ENCODE measurements around the gene MCF2L.

Gene MCF2L

DNA sequence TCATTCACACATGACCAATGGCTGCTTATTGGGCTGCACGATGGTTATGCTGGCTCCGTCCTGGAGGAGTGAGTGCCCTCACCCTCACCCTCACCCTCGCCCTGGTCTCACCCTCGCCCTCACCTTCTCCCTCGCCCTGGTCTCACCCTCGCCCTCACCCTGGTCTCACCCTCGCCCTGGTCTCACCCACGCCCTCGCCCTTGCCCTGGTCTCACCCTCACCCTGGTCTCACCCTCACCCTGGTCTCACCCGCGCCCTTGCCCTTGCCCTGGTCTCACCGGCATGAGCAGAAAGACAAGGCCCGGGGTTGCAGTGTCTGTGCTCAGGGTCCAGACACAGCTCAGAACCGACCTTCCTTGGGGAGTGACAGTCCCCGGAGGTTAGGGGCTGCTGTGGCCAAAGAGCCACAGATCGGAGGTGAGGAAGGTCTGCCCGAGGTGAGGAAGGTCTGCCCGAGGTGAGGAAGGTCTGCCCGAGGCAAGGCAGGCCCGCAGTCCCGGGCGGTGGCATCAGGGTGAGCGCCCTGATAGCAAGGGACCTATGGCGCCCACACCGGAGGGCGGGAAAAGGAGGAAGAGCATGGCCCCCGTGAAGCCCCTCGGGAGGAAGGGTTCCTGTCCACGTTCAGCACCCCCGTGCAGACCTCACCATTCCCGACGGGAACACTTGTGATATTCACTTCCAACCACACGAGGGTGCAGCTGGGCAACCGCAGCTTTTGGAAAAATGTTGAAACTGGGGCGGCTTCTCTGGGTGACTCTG is 65.6 kb downstream of the MCF2L start:
- DNase-seq (ENCODE audit: low read depth, low spot score): peak; percentile 47
- no peak overlapping the region for H3K4me3 ChIP-seq (ENCODE audit: low read depth, low read length)
- in situ Hi-C loops (cut with HindIII; ENCODE audit: low sequenced_read_pairs): no loop called here
- TF ChIP-seq, protein P1, sequence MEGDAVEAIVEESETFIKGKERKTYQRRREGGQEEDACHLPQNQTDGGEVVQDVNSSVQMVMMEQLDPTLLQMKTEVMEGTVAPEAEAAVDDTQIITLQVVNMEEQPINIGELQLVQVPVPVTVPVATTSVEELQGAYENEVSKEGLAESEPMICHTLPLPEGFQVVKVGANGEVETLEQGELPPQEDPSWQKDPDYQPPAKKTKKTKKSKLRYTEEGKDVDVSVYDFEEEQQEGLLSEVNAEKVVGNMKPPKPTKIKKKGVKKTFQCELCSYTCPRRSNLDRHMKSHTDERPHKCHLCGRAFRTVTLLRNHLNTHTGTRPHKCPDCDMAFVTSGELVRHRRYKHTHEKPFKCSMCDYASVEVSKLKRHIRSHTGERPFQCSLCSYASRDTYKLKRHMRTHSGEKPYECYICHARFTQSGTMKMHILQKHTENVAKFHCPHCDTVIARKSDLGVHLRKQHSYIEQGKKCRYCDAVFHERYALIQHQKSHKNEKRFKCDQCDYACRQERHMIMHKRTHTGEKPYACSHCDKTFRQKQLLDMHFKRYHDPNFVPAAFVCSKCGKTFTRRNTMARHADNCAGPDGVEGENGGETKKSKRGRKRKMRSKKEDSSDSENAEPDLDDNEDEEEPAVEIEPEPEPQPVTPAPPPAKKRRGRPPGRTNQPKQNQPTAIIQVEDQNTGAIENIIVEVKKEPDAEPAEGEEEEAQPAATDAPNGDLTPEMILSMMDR (IDR thresholded peaks at IDR 0.05; ENCODE audit: low read depth, low read length): peak; percentile 66

DNA sequence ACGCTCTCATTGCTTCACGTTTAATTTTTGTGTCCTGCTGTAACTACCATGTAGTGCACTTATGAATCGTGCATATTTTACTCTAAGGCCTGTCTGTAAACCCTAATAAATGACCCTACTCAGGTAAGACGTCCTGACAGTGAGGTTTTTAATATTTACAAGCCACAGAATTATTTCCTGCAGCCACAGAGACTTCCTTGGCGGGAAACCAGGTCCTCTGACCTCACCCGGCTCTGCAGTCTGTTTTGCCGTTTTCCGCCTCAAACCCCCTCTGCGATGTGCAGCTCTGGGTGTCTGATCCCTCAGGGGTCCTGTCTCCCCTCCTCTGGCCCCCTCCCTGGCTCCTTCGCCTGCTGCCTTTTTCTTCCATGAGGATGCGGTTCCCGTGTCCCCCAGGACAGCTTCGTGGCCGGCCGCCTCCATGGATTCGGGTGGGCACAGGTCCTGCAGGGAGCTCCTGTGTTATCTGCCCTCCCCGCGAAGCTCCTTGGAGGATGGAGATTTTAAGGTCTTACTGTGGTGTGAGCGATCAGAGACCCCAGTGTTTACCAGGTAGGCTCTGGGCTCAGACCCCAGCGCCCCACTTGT is 66.3 kb downstream of the MCF2L start:
- TF ChIP-seq, protein P1 (IDR thresholded peaks at IDR 0.05; ENCODE audit: low read depth, low read length): no peak
- in situ Hi-C loops (cut with HindIII; ENCODE audit: low sequenced_read_pairs): no loop called here
- no peak overlapping the region for H3K4me3 ChIP-seq (ENCODE audit: low read depth, low read length)
- DNase-seq (ENCODE audit: low read depth, low spot score): no peak

DNA sequence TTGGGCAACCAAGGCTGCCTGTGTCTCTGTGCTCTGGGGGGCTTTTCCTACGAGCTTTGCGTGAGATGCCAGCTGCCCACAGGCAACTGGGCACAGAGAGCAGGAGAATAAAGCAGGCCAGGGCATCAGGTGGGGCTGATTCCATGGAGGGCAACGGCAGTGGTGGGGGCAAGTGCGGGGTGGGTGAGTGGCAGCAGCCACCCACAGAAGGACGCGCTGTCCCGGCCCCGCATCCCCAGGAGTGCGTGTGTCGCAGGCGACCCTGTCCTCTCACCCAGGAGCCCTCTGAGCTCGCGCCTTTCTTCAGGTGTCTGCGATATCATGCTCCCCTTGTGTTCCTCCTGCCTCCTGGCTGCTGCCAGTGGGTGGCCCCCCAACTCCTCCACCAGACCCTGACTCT is 67.4 kb downstream of the MCF2L start:
- in situ Hi-C loops (cut with HindIII; ENCODE audit: low sequenced_read_pairs): no loop called here
- no peak for DNase-seq (ENCODE audit: low read depth, low spot score)
- TF ChIP-seq, protein P1 (IDR thresholded peaks at IDR 0.05; ENCODE audit: low read depth, low read length): no peak
- no peak overlapping the region for H3K4me3 ChIP-seq (ENCODE audit: low read depth, low read length)

DNA sequence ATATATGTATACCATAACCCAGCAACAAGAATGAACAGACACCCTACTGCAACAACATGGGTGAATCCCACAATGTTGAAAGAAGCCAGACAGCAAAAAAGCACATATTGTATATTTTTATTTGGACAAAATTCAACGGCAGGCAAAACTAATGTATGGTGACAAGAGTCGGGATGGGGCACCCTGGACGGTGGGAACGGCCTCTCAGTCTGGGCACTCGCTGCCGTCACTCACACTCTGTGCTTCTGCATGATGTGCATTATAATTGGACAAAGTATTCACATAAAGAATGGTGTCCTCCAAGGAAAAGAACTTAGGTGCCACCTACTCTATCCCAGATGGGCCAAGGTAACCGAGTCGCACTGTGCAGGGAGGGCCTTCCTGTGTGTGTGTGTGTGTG is 71.0 kb downstream of the MCF2L start:
- TF ChIP-seq, protein P1 (IDR thresholded peaks at IDR 0.05; ENCODE audit: low read depth, low read length): no peak
- DNase-seq (ENCODE audit: low read depth, low spot score): no peak
- in situ Hi-C loops (cut with HindIII; ENCODE audit: low sequenced_read_pairs): no loop called here
- no peak overlapping the region for H3K4me3 ChIP-seq (ENCODE audit: low read depth, low read length)

DNA sequence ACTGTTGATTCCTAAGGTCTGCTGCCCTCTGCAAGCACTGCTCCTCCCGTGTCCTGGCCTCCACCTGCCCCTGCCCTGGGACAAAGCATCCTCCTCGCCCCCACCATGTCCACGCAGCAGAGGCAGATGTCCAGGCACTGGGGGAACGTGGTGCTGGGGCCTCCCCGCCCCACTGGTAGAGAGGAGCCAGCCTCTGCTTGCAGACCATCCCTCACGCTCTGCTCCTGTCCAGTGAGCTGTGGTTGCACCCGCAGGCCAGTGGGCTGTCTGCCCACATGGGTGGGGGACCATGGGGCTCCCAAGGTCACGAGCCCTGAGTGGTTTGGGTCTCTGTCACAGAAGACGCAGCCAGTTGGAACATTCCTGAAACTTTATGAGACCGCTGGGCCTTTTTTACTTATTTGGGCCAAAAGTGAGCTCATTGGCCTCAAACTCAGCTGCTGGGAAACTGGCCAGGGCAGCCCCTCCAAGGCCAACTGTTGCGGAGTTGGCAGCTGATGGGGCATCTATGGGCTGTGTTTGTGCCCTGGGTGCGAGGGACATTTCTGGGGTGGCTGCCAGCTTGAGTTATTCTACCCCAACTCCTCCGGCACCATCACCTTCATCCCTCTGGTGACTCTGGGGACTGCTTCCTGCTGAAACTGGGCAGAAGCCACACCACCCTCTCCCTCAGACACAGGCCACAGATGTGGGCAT is 71.7 kb downstream of the MCF2L start:
- in situ Hi-C loops (cut with HindIII; ENCODE audit: low sequenced_read_pairs): no loop called here
- TF ChIP-seq, protein P1 (IDR thresholded peaks at IDR 0.05; ENCODE audit: low read depth, low read length): no peak
- H3K4me3 ChIP-seq (ENCODE audit: low read depth, low read length): no peak overlapping the region
- DNase-seq (ENCODE audit: low read depth, low spot score): no peak

DNA sequence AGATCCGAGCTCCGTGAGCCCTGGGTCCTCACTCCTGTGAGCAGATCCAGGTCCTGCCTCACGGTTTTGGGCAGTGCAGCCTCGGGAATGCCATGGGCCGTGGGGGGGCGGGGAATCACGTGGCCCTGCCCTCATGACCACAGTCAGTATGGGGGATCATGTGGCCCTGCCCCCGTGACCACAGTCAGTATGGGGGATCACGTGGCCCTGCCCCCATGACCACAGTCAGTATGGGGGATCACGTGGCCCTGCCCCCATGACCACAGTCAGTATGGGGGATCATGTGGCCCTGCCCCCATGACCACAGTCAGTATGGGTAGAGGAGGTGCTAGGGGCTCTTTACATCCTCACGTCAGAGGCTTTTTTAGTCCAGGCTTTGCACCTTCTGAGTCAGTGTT is 72.3 kb downstream of the MCF2L start:
- in situ Hi-C loops (cut with HindIII; ENCODE audit: low sequenced_read_pairs): no loop called here
- H3K4me3 ChIP-seq (ENCODE audit: low read depth, low read length): no peak overlapping the region
- TF ChIP-seq, protein P1 (IDR thresholded peaks at IDR 0.05; ENCODE audit: low read depth, low read length): no peak
- no peak for DNase-seq (ENCODE audit: low read depth, low spot score)

All from astrocyte of the spinal cord (primary cell).